ENCODE data around the gene STAT4.
A peak's percentile ranks its signal among the peaks of the same experiment; 100 is the strongest.
"Not testable (repeated sequence)": the region's sequence is repeated elsewhere in the genome, so short reads cannot be mapped to it uniquely, and the experiment has no call there.

Gene STAT4

DNA sequence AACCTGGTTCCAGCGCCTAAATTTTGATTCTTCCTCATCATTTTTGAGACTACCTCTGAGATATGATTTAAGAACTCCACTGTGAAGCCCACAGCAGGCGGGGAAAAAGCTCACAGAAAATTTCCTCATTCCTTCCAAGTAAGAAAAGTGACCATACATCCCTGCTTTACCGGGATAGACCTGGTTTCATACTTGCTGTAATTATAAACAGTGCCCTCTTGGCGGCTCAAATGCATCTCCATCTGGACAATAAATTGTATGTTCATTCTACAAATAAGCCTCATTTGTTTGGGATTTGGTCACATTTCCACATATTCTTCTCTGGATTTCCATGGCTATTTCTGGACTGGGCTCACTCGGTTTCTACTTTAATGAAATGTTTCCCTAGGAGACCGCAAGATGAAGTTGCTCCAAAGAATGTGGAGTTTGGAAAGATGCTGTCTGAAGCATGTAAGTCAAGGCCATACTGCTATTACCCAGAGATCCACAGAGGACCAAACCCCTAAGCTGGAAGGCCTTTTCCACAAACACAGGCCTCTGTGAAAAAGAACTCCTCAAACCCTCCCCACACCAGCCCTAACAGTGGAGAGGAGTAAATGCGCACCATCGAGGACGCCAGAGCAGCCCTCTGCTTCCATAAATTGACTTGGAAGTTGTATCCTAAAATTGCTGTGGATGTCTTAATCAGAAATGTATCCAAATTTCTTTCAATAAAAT lies 150.7 kb downstream of the STAT4 start:
- H3K4me3 ChIP-seq (ENCODE audit: low read length) = no peak overlapping the region
- DNase-seq (ENCODE audit: low read depth) = no peak
- TF ChIP-seq, protein P1, sequence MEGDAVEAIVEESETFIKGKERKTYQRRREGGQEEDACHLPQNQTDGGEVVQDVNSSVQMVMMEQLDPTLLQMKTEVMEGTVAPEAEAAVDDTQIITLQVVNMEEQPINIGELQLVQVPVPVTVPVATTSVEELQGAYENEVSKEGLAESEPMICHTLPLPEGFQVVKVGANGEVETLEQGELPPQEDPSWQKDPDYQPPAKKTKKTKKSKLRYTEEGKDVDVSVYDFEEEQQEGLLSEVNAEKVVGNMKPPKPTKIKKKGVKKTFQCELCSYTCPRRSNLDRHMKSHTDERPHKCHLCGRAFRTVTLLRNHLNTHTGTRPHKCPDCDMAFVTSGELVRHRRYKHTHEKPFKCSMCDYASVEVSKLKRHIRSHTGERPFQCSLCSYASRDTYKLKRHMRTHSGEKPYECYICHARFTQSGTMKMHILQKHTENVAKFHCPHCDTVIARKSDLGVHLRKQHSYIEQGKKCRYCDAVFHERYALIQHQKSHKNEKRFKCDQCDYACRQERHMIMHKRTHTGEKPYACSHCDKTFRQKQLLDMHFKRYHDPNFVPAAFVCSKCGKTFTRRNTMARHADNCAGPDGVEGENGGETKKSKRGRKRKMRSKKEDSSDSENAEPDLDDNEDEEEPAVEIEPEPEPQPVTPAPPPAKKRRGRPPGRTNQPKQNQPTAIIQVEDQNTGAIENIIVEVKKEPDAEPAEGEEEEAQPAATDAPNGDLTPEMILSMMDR (conservative IDR thresholded peaks at IDR 0.05; ENCODE audit: low read depth, low read length) = no peak

DNA sequence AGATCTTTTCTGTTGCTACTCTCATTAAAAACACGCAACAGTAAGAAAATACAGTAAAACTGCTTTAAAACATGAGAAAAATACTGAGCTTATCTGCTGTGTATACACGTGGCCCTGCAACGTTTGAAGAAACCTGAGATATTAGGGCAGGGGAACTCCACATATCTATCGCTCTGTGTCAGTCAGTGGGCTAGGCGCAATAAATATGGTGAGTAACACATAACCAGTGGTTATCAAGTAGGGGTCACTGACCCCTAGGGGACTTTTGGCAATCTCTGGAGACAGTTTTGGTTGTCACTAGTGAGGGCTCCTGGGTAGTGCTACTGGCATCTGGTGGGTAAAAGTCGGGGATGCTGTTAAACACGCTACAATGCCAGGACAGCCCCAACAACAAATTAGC lies 151.7 kb downstream of the STAT4 start:
- DNase-seq (ENCODE audit: low read depth) = no peak
- no peak overlapping the region for H3K4me3 ChIP-seq (ENCODE audit: low read length)
- TF ChIP-seq, protein P1 (conservative IDR thresholded peaks at IDR 0.05; ENCODE audit: low read depth, low read length) = no peak

DNA sequence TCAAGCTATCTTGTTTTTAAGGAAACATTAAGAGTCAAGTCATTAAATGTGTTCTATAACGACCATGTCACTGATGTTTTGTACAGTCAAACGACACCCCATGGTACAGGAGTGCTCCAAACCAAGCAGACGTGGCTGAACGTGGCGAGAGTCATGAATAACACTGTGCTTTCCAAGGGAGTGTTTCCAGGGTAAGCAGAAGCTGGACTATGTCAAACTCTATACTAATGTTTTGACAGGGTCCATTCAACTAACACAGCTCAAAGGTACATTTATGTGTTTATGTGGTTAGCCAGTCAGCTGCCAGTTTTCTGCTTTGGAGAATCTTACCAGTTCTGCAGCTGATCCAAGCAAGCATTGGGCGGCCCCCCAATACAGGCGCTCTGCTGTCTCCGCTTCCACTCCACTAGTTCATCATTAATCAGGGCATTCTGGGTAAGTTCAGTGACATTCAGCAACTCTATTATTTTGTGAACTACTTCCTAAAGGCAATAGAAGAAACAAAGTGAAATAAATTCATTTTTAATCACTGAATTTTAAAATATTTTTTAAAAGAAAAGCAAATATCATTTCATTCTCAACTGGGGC lies 153.2 kb downstream of the STAT4 start:
- TF ChIP-seq, protein P1 (conservative IDR thresholded peaks at IDR 0.05; ENCODE audit: low read depth, low read length) = no peak
- H3K4me3 ChIP-seq (ENCODE audit: low read length) = no peak overlapping the region
- no peak for DNase-seq (ENCODE audit: low read depth)

DNA sequence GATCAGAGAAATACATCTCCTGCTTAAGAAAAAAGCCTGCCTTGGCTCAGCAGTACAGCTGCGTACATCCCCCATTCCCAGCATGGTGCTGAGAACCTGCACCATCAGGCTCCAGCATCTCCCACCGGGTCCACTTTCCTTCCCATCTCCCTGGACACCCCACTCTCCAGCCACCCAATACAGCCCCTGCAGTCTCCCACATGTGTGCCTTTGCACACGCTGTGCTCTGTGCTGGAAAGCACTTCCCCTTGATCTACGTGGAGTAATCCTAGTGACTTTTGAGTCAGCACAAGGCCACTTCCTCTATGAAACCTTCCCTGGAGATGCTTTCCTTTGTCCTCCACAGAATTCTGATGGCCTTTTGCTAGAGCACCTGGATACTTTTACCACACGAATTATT lies 153.8 kb downstream of the STAT4 start:
- TF ChIP-seq, protein P1 (conservative IDR thresholded peaks at IDR 0.05; ENCODE audit: low read depth, low read length) = no peak
- DNase-seq (ENCODE audit: low read depth) = no peak

DNA sequence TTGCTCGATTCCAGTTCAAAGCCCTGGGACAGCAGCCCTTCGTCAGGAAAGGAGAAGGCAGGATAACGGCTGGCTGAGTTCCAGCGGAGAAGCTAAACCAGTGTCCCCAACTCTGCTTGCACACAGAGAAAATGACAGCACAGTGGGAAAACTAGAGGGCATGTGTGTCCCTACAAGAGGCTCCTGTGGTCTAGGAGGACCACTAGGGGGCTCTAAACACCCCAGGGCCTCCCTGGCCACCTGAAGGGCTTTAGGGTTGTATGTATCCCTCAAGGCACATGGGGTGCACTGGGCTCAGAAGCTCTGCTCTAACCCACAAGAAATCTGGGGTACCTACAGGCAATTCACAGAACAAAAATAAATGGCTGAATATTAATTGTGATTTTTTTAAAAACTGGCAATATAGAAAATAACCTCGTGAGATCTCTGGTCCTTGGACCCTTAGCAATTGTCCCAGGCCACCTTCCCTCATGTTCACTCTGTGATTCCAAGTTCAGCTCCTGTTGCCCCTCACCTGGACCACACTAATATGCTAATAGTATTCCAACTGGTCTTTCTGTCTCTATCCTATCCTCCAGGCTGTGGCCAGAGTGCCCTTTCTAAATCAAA lies 154.4 kb downstream of the STAT4 start:
- TF ChIP-seq, protein P1 (conservative IDR thresholded peaks at IDR 0.05; ENCODE audit: low read depth, low read length) = peak; percentile 89
- H3K4me3 ChIP-seq (ENCODE audit: low read length) = no peak overlapping the region
- no peak for DNase-seq (ENCODE audit: low read depth)

More for the DNA sequence above, 153.8 kb downstream of the STAT4 start:
- no peak overlapping the region for H3K4me3 ChIP-seq (ENCODE audit: low read length)

DNA sequence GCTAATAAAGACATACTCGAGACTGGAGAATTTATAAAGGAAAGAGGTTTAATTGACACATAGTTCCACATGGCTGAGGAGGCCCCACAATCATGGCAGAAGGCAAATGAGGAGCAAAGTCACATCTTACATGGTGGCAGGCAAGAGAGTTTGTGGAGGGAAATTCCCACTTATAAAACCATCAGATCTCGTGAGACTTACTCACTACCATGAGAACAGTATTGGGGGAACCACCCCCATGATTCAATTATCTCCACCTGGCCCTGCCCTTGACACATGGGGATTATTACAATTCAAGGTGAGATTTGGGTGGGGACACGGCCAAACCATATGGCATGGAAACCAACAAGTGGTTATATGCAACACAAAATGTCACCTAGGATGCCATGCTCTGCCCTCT lies 155.5 kb downstream of the STAT4 start:
- H3K4me3 ChIP-seq (ENCODE audit: low read length); DNase-seq (ENCODE audit: low read depth): not testable (repeated sequence)

DNA sequence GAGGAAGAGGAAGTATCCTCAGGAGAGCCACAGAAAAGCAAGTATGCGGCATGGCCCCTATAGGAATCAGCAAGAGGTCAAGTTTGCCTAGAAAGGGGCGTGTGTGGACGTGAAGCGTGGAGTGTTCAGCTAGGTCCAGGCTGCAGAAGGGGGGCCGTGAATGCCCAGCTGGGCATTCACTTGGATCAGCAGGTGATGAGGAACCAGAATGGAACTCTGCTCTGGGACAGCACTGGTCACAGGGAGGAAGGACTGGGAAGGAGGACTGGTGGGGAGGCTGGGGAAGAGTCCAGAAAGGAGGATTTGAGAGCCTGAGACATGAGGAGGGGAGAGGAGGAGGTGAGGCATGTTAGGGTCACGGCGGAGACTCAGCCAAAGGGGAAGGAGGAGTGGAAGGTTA lies 156.6 kb downstream of the STAT4 start:
- DNase-seq (ENCODE audit: low read depth) = no peak
- no peak overlapping the region for H3K4me3 ChIP-seq (ENCODE audit: low read length)
- TF ChIP-seq, protein P1 (conservative IDR thresholded peaks at IDR 0.05; ENCODE audit: low read depth, low read length) = no peak
